GM13976 (cell line): ENCODE data around the gene ATP1A3.

Experiments
- DNase-seq: peaks from one replicate; pipeline ENCODE4 v3.0.0; 2012; ENCODE audit warnings: low spot score
- in situ Hi-C: fragments of 300-500 bp; cut with MboI; formaldehyde crosslinking; loops from one replicate; pipeline ENCODE4 v1.12.0; 2022; ENCODE audit warnings: low sequenced_read_pairs, mixed read lengths, inconsistent platforms; ENCODE audit not compliant: unreplicated experiment
- TF ChIP-seq, protein P1 (sequence below): IDR thresholded peaks from 2 replicates; pipeline ENCODE4 v1.5.1; 2012; ENCODE audit warnings: borderline replicate concordance, mild to moderate bottlenecking; ENCODE audit not compliant: insufficient read depth; ENCODE audit errors: extremely low read depth, missing control alignments, control extremely low read depth

The ATP1A3 gene

DNA sequence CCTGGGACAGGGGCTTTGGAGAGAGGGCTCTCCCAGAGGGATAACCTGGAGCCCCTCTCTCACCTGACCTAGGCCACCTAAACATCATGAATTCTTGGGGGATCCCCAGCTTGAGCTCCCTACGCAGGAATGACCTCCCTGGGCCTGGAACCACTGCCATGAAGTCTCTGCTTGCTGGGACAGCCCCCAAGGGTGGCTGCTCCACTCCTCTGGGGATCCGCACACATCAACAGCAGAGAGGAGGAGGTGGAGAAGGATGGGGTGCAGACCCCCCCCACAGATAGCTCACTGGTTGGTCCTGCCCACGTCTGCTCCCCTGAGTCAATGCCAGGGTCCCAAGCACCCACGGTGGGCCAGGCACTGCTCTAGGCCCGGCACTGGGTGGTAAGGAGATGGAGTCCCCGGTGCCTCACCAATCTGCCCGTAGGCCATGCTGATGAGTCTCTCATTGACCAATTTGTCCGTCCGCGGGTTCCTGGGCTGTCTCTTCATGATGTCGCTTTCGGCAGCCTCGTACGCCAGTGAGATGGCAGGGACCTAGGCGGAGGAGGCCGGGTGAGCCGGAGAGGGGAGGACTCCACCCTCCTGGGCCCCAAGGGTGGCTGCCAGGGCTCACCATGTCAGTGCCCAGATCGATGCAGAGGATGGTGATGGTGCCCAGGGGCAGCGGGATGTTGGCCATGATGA lies 24.1 kb downstream of the ATP1A3 start:
- in situ Hi-C loops, result no loop called here
- TF ChIP-seq, protein P1, sequence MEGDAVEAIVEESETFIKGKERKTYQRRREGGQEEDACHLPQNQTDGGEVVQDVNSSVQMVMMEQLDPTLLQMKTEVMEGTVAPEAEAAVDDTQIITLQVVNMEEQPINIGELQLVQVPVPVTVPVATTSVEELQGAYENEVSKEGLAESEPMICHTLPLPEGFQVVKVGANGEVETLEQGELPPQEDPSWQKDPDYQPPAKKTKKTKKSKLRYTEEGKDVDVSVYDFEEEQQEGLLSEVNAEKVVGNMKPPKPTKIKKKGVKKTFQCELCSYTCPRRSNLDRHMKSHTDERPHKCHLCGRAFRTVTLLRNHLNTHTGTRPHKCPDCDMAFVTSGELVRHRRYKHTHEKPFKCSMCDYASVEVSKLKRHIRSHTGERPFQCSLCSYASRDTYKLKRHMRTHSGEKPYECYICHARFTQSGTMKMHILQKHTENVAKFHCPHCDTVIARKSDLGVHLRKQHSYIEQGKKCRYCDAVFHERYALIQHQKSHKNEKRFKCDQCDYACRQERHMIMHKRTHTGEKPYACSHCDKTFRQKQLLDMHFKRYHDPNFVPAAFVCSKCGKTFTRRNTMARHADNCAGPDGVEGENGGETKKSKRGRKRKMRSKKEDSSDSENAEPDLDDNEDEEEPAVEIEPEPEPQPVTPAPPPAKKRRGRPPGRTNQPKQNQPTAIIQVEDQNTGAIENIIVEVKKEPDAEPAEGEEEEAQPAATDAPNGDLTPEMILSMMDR, result no peak
- no peak for DNase-seq

DNA sequence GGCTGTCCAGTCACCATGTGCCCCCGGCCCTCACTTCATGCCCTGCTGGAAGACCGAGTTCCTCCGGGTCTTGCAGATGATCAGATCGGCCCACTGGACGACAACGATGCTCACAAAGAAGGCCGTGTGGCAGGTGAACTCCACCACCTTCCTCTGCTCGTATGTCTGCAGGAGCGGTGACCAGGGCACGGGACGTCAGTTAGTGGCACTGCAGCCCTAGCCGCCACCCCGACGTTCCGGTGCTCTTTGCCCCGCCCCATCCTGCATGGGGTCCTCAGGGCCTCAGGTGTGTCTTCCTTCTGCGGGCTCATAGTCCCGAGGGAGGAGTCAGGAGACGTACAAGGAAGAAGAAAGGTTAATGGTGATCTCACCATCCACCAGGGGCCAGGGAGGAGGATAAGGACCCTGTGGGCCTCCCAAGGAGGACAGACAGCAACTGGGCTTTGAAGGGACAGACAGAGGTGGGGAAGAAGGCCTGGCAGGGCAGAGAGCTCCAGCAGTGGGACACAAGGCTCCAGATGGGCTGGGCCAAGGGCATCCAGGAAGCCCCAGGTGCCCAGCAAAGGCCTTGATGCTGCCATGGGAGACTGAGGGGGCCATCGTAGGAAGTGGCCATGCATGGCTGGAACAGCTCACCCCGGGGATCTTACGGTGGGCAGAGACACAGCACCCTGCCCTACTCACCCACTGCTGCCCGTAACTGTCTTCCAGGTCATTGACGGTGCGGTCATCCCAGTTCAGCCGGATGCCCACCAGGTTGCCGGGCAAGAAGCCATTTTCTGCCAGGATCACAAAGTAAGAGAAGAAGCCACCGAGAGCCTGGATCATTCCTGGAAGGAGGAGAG lies 25.1 kb downstream of the ATP1A3 start:
- in situ Hi-C loops, result no loop called here
- DNase-seq, result no peak
- TF ChIP-seq, protein P1, result no peak

DNA sequence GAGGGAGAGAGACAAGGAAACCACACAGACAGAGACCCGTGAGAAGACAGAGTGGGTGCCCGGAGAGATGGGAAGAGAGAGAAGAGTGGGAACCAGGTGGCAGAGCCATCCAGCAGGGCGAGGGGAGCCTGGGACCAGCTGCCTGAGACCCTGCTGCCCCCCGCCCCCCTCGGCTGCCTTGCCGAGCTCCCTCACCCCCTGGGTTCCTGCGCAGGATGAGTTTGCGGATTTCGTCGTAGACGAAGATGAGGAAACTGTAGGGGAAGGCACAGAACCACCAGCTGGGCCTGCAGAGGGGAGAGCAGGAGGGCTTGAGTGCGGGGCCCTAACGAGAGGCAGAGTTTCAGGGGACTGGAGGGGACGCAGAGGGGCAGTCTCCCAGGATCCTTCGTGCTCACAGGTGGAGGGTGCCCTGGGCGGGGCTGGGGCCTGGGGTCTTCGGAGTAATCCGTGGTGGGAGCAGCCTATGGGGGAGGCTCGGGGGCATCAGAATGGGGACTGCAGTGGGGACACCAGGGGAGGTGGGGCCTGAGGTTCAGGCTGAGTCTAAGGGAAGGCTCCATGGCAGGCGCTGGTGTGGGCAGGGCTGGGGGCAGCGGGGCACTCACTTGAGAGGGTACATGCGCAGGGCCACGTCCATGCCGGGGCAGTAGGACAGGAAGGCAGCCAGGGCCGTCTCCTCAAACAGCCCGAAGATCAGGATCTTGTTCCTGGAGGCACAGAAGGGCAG lies 26.8 kb downstream of the ATP1A3 start:
- DNase-seq, result no peak
- TF ChIP-seq, protein P1, result no peak
- in situ Hi-C loops, result no loop called here

DNA sequence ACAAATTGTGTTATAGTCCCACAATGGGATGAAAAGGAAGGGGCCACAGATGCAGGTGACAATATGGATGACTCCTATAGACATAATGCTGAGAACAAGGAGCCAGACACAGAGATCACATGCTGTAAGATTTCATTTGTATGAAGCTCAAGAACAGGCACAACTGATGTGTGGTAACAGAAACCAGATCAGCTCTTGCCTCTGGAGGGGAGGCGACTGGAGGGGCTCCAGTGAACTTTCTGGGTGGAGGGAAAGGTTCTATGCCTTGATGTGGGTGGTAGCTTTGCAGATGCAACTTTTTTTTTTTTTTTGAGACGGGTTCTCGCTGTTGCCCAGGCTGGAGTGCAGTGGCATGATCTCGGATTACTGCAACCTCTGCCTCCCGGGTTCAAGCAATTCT lies 28.9 kb downstream of the ATP1A3 start:
- DNase-seq, result no peak
- in situ Hi-C loops, result no loop called here
- TF ChIP-seq, protein P1, result no peak

DNA sequence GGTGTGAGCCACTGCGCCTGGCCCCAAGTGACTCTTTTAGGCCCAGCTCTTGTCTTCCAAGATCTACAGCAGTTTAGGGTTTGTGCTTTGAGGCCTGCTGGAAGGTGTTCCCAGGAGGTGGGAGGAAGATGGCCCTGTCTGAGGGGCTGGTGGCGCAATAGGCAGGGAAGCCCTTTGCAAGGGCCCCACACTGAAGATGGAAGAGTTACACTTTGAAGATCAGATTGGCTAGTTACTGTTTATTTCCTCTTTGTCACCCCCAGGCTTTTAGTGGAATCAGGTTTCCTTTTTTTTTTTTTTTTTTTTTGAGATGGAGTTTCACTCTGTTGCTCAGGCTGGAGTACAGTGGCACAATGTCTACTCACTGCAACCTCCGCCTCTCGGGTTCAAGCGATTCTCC lies 33.1 kb downstream of the ATP1A3 start:
- TF ChIP-seq, protein P1, result no peak
- in situ Hi-C loops, result no loop called here
- DNase-seq, result no peak
